Measurements from ENCODE around the gene SYNDIG1L. TPM values are rescaled to one million over a fixed set of nuclear protein-coding genes. Genes with fewer than 3 reads are reported as not detected.

SYNDIG1L gene
- total and polyA plus RNA-seq, 2 of the 8 experiments (the other 6 are each of a cell fraction or from before 2014, with no cell fraction given) = 3.0 to 3.2 TPM

DNA sequence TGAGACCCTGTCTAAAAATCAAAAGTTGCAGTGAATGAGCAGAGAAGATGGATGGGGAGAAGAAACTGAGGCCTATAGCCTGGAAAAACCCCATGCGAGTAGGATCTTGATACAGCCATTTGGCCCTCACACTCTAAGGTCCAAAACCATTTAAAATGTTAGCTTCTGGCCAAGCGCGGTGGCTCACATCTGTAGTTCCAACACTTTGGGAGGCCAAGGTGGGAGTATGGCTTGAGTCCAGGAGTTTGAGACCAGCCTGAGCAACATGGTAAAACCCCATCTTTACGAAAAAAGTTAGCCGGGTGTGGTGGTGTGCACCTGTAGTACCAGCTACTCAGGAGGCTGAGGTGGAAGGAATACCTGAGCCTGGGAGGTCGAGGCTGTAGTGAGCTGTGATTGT is 58.0 kb downstream of the SYNDIG1L start:
- H4K8ac ChIP-seq (ENCODE audit: extremely low read depth, insufficient read depth, low read length) = no peak overlapping the region
- no peak overlapping the region for H4K91ac ChIP-seq (replicated peaks; ENCODE audit: insufficient read length, low read length)
- no peaks in the 10 kb centered on the region for H3K27me3 ChIP-seq (replicated peaks in 1 of 4; ENCODE audit: control insufficient read depth in 3 of 4, extremely low read depth in 1 of 4, insufficient read depth in 3 of 4, low read length in 3 of 4)
- TF ChIP-seq BACH1 (IDR thresholded peaks at IDR 0.05; ENCODE audit: low read length) (no peak), SIRT6 (IDR thresholded peaks at IDR 0.05; ENCODE audit: low read length) (no peak)
- no peak overlapping the region for H3K4me3 ChIP-seq (ENCODE audit: extremely low read depth in 1 of 4, insufficient read depth in 2 of 4, low read depth in 3 of 4, low read length in 4 of 4)
- no peak for FAIRE-seq
- H2BK120ac ChIP-seq (replicated peaks; ENCODE audit: low read depth, low read length) = no peak overlapping the region
- H4K5ac ChIP-seq (ENCODE audit: insufficient read length, low read depth, low read length) = no peak overlapping the region
- 97% methylated on average over 6 of the region's 6 CpGs; no CpG with 5 or more reads in 1 of the 2 experiments for WGBS, 2 experiments (ENCODE audit: extremely low coverage in 1 of 2, insufficient coverage in 1 of 2, insufficient read length in 1 of 2, insufficient replicate concordance in 2 of 2, low coverage in 1 of 2, low lambda C conversion rate in 2 of 2, missing lambda C conversion rate in 1 of 2)
- H3K23me2 ChIP-seq (ENCODE audit: low read depth, low read length) = no peaks in the 10 kb centered on the region
- ChIA-PET CTCF (ENCODE audit: partially characterized antibody) (interaction anchor here (0.6 to 4.4 kb wide), 9 partner anchors 25 to 111 kb away, joined by 3 to 22 read pairs (median 4); no protein-coding TSS in a partner anchor), POLR2A (ENCODE audit: partially characterized antibody) (interaction anchor here (1.0 to 5.5 kb wide), 6 partner anchors 8 to 111 kb away, joined by 3 to 30 read pairs (median 7); partner anchors contain the start of gene VRTN)
- H3K18ac ChIP-seq (ENCODE audit: extremely low read depth, low read length) = no peak overlapping the region
- H3K79me1 ChIP-seq (ENCODE audit: low read depth, low read length) = no peaks in the 10 kb centered on the region
- no peak overlapping the region for H2BK5ac ChIP-seq (ENCODE audit: low read depth, low read length)
- peaks cover 0 to 6% of the 10 kb centered on the region in 2 experiments; a peak in 2 of 4 replicates for H3K79me2 ChIP-seq (ENCODE audit: control insufficient read depth in 1 of 2, insufficient read depth in 2 of 2, low read length in 2 of 2)
- no peak overlapping the region for H3K27ac ChIP-seq (ENCODE audit: low read depth, low read length)
- no peaks in the 10 kb centered on the region for H4K20me1 ChIP-seq (replicated peaks in 1 of 2; ENCODE audit: control insufficient read depth in 1 of 2, insufficient read depth in 2 of 2, low read length in 2 of 2)
- H3K36me3 ChIP-seq (ENCODE audit: control insufficient read depth in 2 of 4, insufficient read depth in 4 of 4, low read length in 3 of 4) = peaks cover 0 to 3% (median 0%) of the 10 kb centered on the region in 4 experiments; a peak in 1 of 8 replicates
- DNase-seq (ENCODE audit: low read depth in 1 of 2, low spot score in 2 of 2) = no peak
- no peak overlapping the region for H2AFZ ChIP-seq (ENCODE audit: low read length)
- H3K9ac ChIP-seq (replicated peaks in 1 of 4; ENCODE audit: extremely low read depth in 1 of 4, low read depth in 3 of 4, low read length in 3 of 4) = no peak overlapping the region
- peaks cover 0 to 6% (median 5%) of the 10 kb centered on the region in 4 experiments; a peak in 4 of 7 replicates for H3K4me1 ChIP-seq (replicated peaks in 1 of 4; ENCODE audit: control insufficient read depth in 3 of 4, insufficient read depth in 4 of 4, low read length in 3 of 4)
- no peaks in the 10 kb centered on the region for H3K9me3 ChIP-seq (ENCODE audit: insufficient read depth in 2 of 2, low read depth in 1 of 2, low read length in 1 of 2)
- H3K4ac ChIP-seq (replicated peaks; ENCODE audit: insufficient read length, low read depth, low read length) = no peak overlapping the region
- no peak overlapping the region for H3K56ac ChIP-seq (replicated peaks; ENCODE audit: insufficient read length, low read depth, low read length)
- H3K23ac ChIP-seq (ENCODE audit: insufficient read length) = no peak overlapping the region
- no peak overlapping the region for H3K4me2 ChIP-seq (ENCODE audit: insufficient read depth in 1 of 2, low read depth in 2 of 2, low read length in 2 of 2)
- no peak overlapping the region for H2BK15ac ChIP-seq (ENCODE audit: low read length)
- H2BK12ac ChIP-seq (ENCODE audit: low read depth, low read length) = no peak overlapping the region
- no peak overlapping the region for H3K14ac ChIP-seq (ENCODE audit: insufficient read length)
- no peak overlapping the region for H2AK5ac ChIP-seq (ENCODE audit: low read depth, low read length)
- H2BK20ac ChIP-seq (ENCODE audit: low read length) = no peak overlapping the region

Measured in H1 (cell line).